ENCODE results near the gene DEXI. TPM values are rescaled to one million over a fixed set of nuclear protein-coding genes. Genes with fewer than 3 reads are reported as not detected.

DEXI gene
- total and polyA plus RNA-seq, 2 of the 13 experiments (the other 11 are each of a cell fraction or from before 2014, with no cell fraction given) = 51.5 to 70.4 TPM

GRCh38 chr16:10942352-10943063 lies at the start of gene DEXI (continued):
- TF ChIP-seq, protein P1, sequence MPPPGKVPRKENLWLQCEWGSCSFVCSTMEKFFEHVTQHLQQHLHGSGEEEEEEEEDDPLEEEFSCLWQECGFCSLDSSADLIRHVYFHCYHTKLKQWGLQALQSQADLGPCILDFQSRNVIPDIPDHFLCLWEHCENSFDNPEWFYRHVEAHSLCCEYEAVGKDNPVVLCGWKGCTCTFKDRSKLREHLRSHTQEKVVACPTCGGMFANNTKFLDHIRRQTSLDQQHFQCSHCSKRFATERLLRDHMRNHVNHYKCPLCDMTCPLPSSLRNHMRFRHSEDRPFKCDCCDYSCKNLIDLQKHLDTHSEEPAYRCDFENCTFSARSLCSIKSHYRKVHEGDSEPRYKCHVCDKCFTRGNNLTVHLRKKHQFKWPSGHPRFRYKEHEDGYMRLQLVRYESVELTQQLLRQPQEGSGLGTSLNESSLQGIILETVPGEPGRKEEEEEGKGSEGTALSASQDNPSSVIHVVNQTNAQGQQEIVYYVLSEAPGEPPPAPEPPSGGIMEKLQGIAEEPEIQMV (CRISPR knock-in tag; IDR thresholded peaks at IDR 0.05; ENCODE audit: low read depth) = 0 out of 2 replicates have a peak, but pooled peaks have one; percentile 49
- no peak for TF ChIP-seq DR1 (CRISPR knock-in tag; IDR thresholded peaks at IDR 0.05)
- TF ChIP-seq, protein P2, sequence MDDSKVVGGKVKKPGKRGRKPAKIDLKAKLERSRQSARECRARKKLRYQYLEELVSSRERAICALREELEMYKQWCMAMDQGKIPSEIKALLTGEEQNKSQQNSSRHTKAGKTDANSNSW (CRISPR knock-in tag; IDR thresholded peaks at IDR 0.05; ENCODE audit: borderline replicate concordance) = 0 out of 2 replicates have a peak, but pooled peaks have one; percentile 64
- no peak for TF ChIP-seq ZNF816 (CRISPR knock-in tag; IDR thresholded peaks at IDR 0.05; ENCODE audit: borderline replicate concordance)
- TF ChIP-seq, protein P3, sequence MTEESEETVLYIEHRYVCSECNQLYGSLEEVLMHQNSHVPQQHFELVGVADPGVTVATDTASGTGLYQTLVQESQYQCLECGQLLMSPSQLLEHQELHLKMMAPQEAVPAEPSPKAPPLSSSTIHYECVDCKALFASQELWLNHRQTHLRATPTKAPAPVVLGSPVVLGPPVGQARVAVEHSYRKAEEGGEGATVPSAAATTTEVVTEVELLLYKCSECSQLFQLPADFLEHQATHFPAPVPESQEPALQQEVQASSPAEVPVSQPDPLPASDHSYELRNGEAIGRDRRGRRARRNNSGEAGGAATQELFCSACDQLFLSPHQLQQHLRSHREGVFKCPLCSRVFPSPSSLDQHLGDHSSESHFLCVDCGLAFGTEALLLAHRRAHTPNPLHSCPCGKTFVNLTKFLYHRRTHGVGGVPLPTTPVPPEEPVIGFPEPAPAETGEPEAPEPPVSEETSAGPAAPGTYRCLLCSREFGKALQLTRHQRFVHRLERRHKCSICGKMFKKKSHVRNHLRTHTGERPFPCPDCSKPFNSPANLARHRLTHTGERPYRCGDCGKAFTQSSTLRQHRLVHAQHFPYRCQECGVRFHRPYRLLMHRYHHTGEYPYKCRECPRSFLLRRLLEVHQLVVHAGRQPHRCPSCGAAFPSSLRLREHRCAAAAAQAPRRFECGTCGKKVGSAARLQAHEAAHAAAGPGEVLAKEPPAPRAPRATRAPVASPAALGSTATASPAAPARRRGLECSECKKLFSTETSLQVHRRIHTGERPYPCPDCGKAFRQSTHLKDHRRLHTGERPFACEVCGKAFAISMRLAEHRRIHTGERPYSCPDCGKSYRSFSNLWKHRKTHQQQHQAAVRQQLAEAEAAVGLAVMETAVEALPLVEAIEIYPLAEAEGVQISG (CRISPR knock-in tag; IDR thresholded peaks at IDR 0.05) = peak; percentile 49; the same call in 1 of the 2 replicates
- TF ChIP-seq, protein P4, sequence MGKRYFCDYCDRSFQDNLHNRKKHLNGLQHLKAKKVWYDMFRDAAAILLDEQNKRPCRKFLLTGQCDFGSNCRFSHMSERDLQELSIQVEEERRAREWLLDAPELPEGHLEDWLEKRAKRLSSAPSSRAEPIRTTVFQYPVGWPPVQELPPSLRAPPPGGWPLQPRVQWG (CRISPR knock-in tag; IDR thresholded peaks at IDR 0.05; ENCODE audit: borderline replicate concordance, low read depth) = no peak
- no peak for TF ChIP-seq RERE (CRISPR knock-in tag; IDR thresholded peaks at IDR 0.05; ENCODE audit: low read depth)
- TF ChIP-seq, protein P5, sequence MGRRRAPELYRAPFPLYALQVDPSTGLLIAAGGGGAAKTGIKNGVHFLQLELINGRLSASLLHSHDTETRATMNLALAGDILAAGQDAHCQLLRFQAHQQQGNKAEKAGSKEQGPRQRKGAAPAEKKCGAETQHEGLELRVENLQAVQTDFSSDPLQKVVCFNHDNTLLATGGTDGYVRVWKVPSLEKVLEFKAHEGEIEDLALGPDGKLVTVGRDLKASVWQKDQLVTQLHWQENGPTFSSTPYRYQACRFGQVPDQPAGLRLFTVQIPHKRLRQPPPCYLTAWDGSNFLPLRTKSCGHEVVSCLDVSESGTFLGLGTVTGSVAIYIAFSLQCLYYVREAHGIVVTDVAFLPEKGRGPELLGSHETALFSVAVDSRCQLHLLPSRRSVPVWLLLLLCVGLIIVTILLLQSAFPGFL (CRISPR knock-in tag; IDR thresholded peaks at IDR 0.05) = no peak
- TF ChIP-seq GLI4 (CRISPR knock-in tag; IDR thresholded peaks at IDR 0.05; ENCODE audit: borderline replicate concordance) = no peak
- no peak for TF ChIP-seq ZNF775 (CRISPR knock-in tag; IDR thresholded peaks at IDR 0.05; ENCODE audit: borderline replicate concordance)
- TF ChIP-seq POLR2G (IDR thresholded peaks at IDR 0.05; ENCODE audit: low read depth, low read length) = peak; percentile 84
- TF ChIP-seq ZNF792 (CRISPR knock-in tag; IDR thresholded peaks at IDR 0.05) = peak; percentile 58
- TF ChIP-seq STAT5B (CRISPR knock-in tag; IDR thresholded peaks at IDR 0.05) = no peak
- TF ChIP-seq ZNF678 (CRISPR knock-in tag; IDR thresholded peaks at IDR 0.05) = 0 out of 2 replicates have a peak, but pooled peaks have one; percentile 2
- no peak for TF ChIP-seq ZBTB37 (CRISPR knock-in tag; IDR thresholded peaks at IDR 0.05)
